HepG2 (cell line): Measurements from ENCODE around the gene ERMP1. TPM values are rescaled to one million over a fixed set of nuclear protein-coding genes. Genes with fewer than 3 reads are reported as not detected.
A peak's percentile ranks its signal among the peaks of the same experiment; 100 is the strongest.

ENCODE experiments used
- CREBL2 ChIP-seq: sonication (generic); formaldehyde crosslinking; IDR thresholded peaks from 2 replicates; pipeline ENCODE4 v1.8.1; 2023; ENCODE audit warnings: missing genetic modification reagents, mild to moderate bottlenecking, borderline replicate concordance
- FOSL1 ChIP-seq: sonication (generic); formaldehyde crosslinking; IDR thresholded peaks from 2 replicates; pipeline ENCODE4 v1.9.0; 2021; ENCODE audit warnings: missing genetic modification reagents, borderline replicate concordance
- HINFP ChIP-seq: sonication (generic); formaldehyde crosslinking; IDR thresholded peaks from 2 replicates; pipeline ENCODE4 v1.4.0; 2020; ENCODE audit warnings: low read depth, mild to moderate bottlenecking, missing genetic modification reagents
- MAFK ChIP-seq, 2 experiments: IDR thresholded peaks in 1 of 2; conservative IDR thresholded peaks in 1 of 2; 2 replicates each; pipeline ENCODE4 v1.6.1; 2011; ENCODE audit warnings: improper control_type of control experiment in 2 of 2, low read length in 2 of 2
- NR2C2 ChIP-seq: sonication (generic); formaldehyde crosslinking; IDR thresholded peaks from 2 replicates; pipeline ENCODE4 v1.4.0; 2020; ENCODE audit warnings: missing genetic modification reagents, mild to moderate bottlenecking, moderate library complexity, borderline replicate concordance
- RCOR2 ChIP-seq: IDR thresholded peaks from 2 replicates; pipeline ENCODE4 v1.6.1; 2016; ENCODE audit warnings: missing biosample characterization, missing genetic modification reagents
- ZBTB40 ChIP-seq, 2 experiments: fragments of 450-650 bp in 1 of 2; sonication (generic) in 1 of 2; formaldehyde crosslinking in 1 of 2; IDR thresholded peaks; 2 replicates each; pipeline versions ENCODE4 v1.6.1 to v1.8.0; 2016 to 2022; ENCODE audit warnings: antibody characterized with exemption in 1 of 2, mild to moderate bottlenecking in 1 of 2, missing genetic modification reagents in 1 of 2
- ZNF234 ChIP-seq: sonication (generic); formaldehyde crosslinking; conservative IDR thresholded peaks from 2 replicates; pipeline ENCODE4 v1.5.1; 2020; ENCODE audit warnings: mild to moderate bottlenecking, missing genetic modification reagents
- ZNF362 ChIP-seq: sonication (generic); formaldehyde crosslinking; IDR thresholded peaks from 2 replicates; pipeline ENCODE4 v1.4.0; 2020; ENCODE audit warnings: missing genetic modification reagents, mild to moderate bottlenecking, borderline replicate concordance
- ZNF609 ChIP-seq: sonication (generic); formaldehyde crosslinking; IDR thresholded peaks from 2 replicates; pipeline ENCODE4 v1.4.0; 2020; ENCODE audit warnings: mild to moderate bottlenecking, missing genetic modification reagents, borderline replicate concordance
- ZNF7 ChIP-seq: IDR thresholded peaks from 2 replicates; pipeline ENCODE4 v1.6.1; 2016; ENCODE audit warnings: missing biosample characterization, missing genetic modification reagents
- polyA plus RNA-seq, 8 experiments: library from polyadenylated mRNA; depleted of rRNA in 3 of 8; stranded (reverse) in 7 of 8; unstranded in 1 of 8; fragments of >200 nt; fragmentation: Illumina TruSeq in 4 of 8; extraction: Trizol in 4 of 8; gene quantifications; 2 replicates each; pipeline versions ENCODE4 v1.2.1 to v1.2.3, GENCODE V29; 2011 to 2016; ENCODE audit warnings: low read depth in 4 of 8, missing spikeins in 1 of 8, mixed read lengths in 1 of 8; ENCODE audit not compliant: insufficient read depth in 1 of 8
- total RNA-seq, 5 experiments: library from RNA; depleted of rRNA; stranded (reverse); fragments of >200 nt; fragmentation: Illumina TruSeq; extraction: Trizol; gene quantifications; 2 replicates each; pipeline ENCODE4 v1.2.3, GENCODE V29; 2016; ENCODE audit warnings: low read depth in 1 of 5

Gene ERMP1
- total and polyA plus RNA-seq, 2 of the 13 experiments (the other 11 are each of a cell fraction or from before 2014, with no cell fraction given), result 40.9 to 65.4 TPM

GRCh38 chr9:5832071-5832537 is 813 bp downstream of the ERMP1 start (continued):
- no peak for TF ChIP-seq ZNF609 (CRISPR knock-in tag)
- TF ChIP-seq FOSL1 (CRISPR knock-in tag), result no peak
- TF ChIP-seq MAFK (conservative IDR thresholded peaks at IDR 0.05 in 1 of 2, IDR thresholded peaks at IDR 0.05 in 1 of 2; ENCODE audit: low read length in 2 of 2), result no peak
- TF ChIP-seq NR2C2 (CRISPR knock-in tag), result peak; percentile 10; the same call in 1 of the 2 replicates
- TF ChIP-seq ZNF234 (CRISPR knock-in tag), result no peak
- 0 out of 2 replicates have a peak, but pooled peaks have one; percentile 15 for TF ChIP-seq ZNF7 (CRISPR knock-in tag)
- TF ChIP-seq CREBL2 (CRISPR knock-in tag), result no peak
- TF ChIP-seq ZNF362 (CRISPR knock-in tag), result 0 out of 2 replicates have a peak, but pooled peaks have one; percentile 14
- no peak for TF ChIP-seq ZBTB40 (IDR thresholded peaks at IDR 0.05)
- TF ChIP-seq ZBTB40 (CRISPR knock-in tag; IDR thresholded peaks at IDR 0.05), result no peak
- no peak for TF ChIP-seq RCOR2 (CRISPR knock-in tag)
- TF ChIP-seq HINFP, result no peak
